Fibroblast of the aortic adventitia (primary cell): ENCODE measurements around the gene DDX60. TPM values are rescaled to one million over a fixed set of nuclear protein-coding genes. Genes with fewer than 3 reads are reported as not detected.
A peak's percentile ranks its signal among the peaks of the same experiment; 100 is the strongest.

Experiments
- DNase-seq: peaks from one replicate; pipeline ENCODE4 v3.0.0-alpha.2; 2010; ENCODE audit warnings: low read depth
- H3K4me3 ChIP-seq: 2 replicates; pipeline ENCODE4 v1.5.1; 2011; ENCODE audit warnings: low read depth, mild to moderate bottlenecking, control low read depth, low read length, moderate library complexity
- CTCF ChIP-seq: IDR thresholded peaks from 2 replicates; pipeline ENCODE4 v1.5.1; 2011; ENCODE audit warnings: mild to moderate bottlenecking, low read length, control low read depth, inconsistent platforms; ENCODE audit not compliant: insufficient read depth
- total RNA-seq: library from RNA; depleted of rRNA; stranded (reverse); fragments of >200 nt; gene quantifications from 2 replicates; pipeline ENCODE4 v1.2.3, GENCODE V29; 2012; ENCODE audit warnings: low replicate concordance

The DDX60 gene
- total RNA-seq, 1 donor, result 24.8 TPM

- DNase-seq, result no peak
- no peak overlapping the region for H3K4me3 ChIP-seq
- TF ChIP-seq CTCF, result no peak
Observed at GRCh38 chr4:168321006-168321405, 2.5 kb upstream of the DDX60 start.

- no peak for TF ChIP-seq CTCF
- DNase-seq, result no peak
- H3K4me3 ChIP-seq, result peak overlapping the region; percentile 84
Observed at GRCh38 chr4:168319486-168320019, 1.0 kb upstream of the DDX60 start.

GRCh38 chr4:168317621-168318020 lies 931 bp downstream of the DDX60 start:
- H3K4me3 ChIP-seq, result peak overlapping the region; percentile 84
- TF ChIP-seq CTCF, result no peak
- peak; percentile 1 for DNase-seq

- no peak for TF ChIP-seq CTCF
- no peak overlapping the region for H3K4me3 ChIP-seq
- peak; percentile 55 for DNase-seq
Observed at GRCh38 chr4:168309781-168310180, 8.8 kb downstream of the DDX60 start.

- TF ChIP-seq CTCF, result no peak
- DNase-seq, result no peak
- H3K4me3 ChIP-seq, result no peak overlapping the region
Observed at GRCh38 chr4:168308912-168309311, 9.6 kb downstream of the DDX60 start.

- no peak for TF ChIP-seq CTCF
- no peak for DNase-seq
- H3K4me3 ChIP-seq, result no peak overlapping the region
Observed at GRCh38 chr4:168306476-168306875, 12.1 kb downstream of the DDX60 start.
